Mucosa of descending colon (tissue), 3 donors: ENCODE results near the gene SERAC1. TPM values are rescaled to one million over a fixed set of nuclear protein-coding genes. Genes with fewer than 3 reads are reported as not detected.

Source experiments
- ATAC-seq: fragments of 200-7000 bp; cut with Tn5 transposase; one replicate; pipeline ENCODE4 v1.9.1; 2020; ENCODE audit warnings: mild to moderate bottlenecking, moderate library complexity
- DNase-seq, 3 donors: peaks; one replicate each; pipeline ENCODE4 v3.0.0-alpha.2; 2020
- H3K36me3 ChIP-seq: fragments of 200-600 bp; one replicate; pipeline ENCODE4 v1.8.0; 2021; ENCODE audit warnings: low read depth, mild to moderate bottlenecking
- H3K4me1 ChIP-seq: fragments of 200-600 bp; one replicate; pipeline ENCODE4 v1.8.0; 2021; ENCODE audit warnings: low read depth, mild to moderate bottlenecking
- H3K4me3 ChIP-seq: fragments of 200-600 bp; one replicate; pipeline ENCODE4 v1.8.0; 2021; ENCODE audit warnings: mild to moderate bottlenecking
- H3K9me3 ChIP-seq: fragments of 200-600 bp; one replicate; pipeline ENCODE4 v1.8.0; 2021; ENCODE audit warnings: mild to moderate bottlenecking
- intact Hi-C, 2 donors: fragments of 100-400 bp; cut with DNase I in 1 of 2; cut with micrococcal nuclease in 1 of 2; formaldehyde crosslinking; loops; one replicate each; pipeline versions ENCODE4 v1.11.0 to v1.11.1; 2022; cut with DNase I, micrococcal nuclease
- total RNA-seq, 3 donors: library from RNA; stranded (reverse); fragmentation: NEBNext Ultra II Directional in 2 of 3; extraction: Animal tissue kit (Norgen Biotek cat#: 25700) in 2 of 3; gene quantifications; one replicate each; pipeline versions ENCODE4 v1.2.1 to v1.2.4, GENCODE V29; 2021 to 2023
- TF ChIP-seq, protein P1 (sequence below): fragments of 200-600 bp; IDR thresholded peaks from one replicate; pipeline ENCODE4 v1.8.0; 2022; ENCODE audit warnings: antibody characterized with exemption, mild to moderate bottlenecking
- donor health status: DM: no; HTN: no; CAD: no; lungs with moderate emphysema.
- donor health status: DM: no; HTN: no; CAD: no.
- donor health status: DM: no; HTN: yes; CAD: no.

SERAC1 gene
- total RNA-seq, 3 donors from 2014 or later: 5.8 to 12.2 (median 8.0) TPM

DNA sequence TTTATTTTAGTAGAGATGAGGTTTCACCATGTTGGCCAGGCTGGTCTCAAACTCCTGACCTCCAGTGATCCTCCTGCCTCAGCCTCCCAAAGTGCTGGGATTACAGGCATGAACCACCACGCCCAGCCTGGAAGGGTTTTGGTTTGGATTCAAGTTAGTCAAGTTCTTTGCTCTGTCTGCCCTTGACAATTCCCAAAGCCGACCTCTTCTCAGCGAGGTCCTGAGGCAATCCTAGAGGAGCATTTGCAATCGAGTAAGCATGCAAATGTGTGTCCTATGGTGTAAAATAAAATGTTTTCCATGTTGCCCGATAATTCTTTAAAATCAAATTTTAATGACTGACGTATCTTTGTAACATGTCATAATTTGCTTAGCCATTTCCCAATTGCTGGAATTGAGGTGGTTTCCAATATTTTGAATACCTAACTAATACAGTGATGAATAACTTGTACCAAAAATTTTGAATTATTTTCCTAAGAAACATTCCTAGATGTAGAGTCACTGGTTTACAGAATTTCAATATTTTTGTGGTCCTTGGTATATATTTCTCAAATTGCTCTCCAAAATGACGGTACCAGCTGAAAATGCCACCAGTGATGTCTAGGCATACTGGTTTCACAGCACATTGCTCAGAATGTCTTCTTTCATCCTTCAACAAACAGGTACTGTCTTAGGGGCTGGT lies 38.8 kb upstream of the SERAC1 start:
- intact Hi-C loops: no loop called here
- no peak for DNase-seq

DNA sequence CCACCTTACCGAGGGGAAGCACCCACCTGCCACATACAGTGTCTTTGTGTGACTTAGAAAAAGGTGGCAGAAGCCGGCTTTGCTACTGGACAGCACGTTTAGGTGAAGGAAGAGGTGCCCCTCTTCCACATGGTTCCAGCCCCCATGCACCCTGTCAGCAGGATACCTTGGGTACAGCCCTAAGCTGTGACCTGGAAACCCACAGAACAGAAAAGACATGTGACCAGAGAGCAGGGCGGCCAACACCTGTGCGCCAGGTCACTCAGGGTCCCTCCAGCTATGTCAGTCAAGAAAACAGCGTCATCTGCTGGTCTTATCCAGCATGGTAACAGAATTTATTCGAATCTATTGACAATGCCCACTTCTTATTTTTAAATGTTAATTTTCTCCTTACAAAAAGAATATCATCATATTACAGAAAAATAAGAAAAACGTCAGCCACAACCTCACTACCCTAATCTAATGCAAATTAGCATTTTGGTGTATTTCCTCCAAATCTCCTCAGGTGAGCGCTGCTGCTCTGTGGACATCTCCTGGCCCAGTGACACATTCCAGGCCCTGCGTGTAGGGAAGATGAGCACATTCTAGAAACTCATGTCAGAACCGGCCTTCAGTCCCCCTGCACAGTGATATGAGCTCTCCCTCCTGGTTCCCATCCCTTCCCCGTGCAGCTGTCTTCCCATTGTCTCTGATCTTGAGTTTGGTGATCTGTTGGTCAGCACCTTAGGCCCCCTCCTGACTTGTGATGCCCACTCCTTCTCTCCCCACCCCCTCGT lies 37.3 kb upstream of the SERAC1 start:
- TF ChIP-seq, protein P1, sequence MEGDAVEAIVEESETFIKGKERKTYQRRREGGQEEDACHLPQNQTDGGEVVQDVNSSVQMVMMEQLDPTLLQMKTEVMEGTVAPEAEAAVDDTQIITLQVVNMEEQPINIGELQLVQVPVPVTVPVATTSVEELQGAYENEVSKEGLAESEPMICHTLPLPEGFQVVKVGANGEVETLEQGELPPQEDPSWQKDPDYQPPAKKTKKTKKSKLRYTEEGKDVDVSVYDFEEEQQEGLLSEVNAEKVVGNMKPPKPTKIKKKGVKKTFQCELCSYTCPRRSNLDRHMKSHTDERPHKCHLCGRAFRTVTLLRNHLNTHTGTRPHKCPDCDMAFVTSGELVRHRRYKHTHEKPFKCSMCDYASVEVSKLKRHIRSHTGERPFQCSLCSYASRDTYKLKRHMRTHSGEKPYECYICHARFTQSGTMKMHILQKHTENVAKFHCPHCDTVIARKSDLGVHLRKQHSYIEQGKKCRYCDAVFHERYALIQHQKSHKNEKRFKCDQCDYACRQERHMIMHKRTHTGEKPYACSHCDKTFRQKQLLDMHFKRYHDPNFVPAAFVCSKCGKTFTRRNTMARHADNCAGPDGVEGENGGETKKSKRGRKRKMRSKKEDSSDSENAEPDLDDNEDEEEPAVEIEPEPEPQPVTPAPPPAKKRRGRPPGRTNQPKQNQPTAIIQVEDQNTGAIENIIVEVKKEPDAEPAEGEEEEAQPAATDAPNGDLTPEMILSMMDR: no peak
- peak in 1 of 3 donors; percentile 51 for DNase-seq
- ATAC-seq: peak; percentile 74

More for the DNA sequence above, 38.8 kb upstream of the SERAC1 start:
- H3K36me3 ChIP-seq: no peaks in the 10 kb centered on the region
- no peaks in the 10 kb centered on the region for H3K9me3 ChIP-seq
- H3K4me1 ChIP-seq: no peaks in the 10 kb centered on the region
- no peak for ATAC-seq
- H3K4me3 ChIP-seq: no peak overlapping the region
- TF ChIP-seq, protein P1: no peak

DNA sequence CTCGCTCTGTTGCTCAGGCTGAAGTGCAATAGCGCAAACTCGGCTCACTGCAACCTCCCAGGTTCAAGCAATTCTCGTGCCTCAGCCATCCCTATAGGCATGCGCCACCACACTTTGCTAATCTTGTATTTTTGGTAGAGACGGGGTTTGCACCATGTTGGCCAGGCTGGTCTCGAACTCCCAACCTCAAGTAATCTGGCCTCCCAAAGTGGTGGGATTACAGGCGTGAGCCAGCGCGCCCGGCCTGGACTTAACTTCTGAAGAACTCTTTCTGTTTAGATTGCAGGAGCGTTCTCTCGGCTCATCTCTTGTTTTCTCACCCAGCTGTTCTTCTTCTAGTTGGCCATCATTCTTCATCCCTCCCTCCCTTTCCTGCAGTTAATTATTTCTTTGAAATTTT lies 30.4 kb upstream of the SERAC1 start:
- TF ChIP-seq, protein P1: no peak
- no peaks in the 10 kb centered on the region for H3K36me3 ChIP-seq
- intact Hi-C loops: no loop called here
- H3K4me3 ChIP-seq: no peak overlapping the region
- ATAC-seq (no peak), DNase-seq (no peak)
- H3K4me1 ChIP-seq: no peaks in the 10 kb centered on the region
- H3K9me3 ChIP-seq: no peaks in the 10 kb centered on the region

More for the DNA sequence above, 37.3 kb upstream of the SERAC1 start:
- H3K36me3 ChIP-seq: no peaks in the 10 kb centered on the region
- H3K4me1 ChIP-seq: no peaks in the 10 kb centered on the region
- H3K9me3 ChIP-seq: no peaks in the 10 kb centered on the region
- H3K4me3 ChIP-seq: no peak overlapping the region
- intact Hi-C loops: no loop called here

DNA sequence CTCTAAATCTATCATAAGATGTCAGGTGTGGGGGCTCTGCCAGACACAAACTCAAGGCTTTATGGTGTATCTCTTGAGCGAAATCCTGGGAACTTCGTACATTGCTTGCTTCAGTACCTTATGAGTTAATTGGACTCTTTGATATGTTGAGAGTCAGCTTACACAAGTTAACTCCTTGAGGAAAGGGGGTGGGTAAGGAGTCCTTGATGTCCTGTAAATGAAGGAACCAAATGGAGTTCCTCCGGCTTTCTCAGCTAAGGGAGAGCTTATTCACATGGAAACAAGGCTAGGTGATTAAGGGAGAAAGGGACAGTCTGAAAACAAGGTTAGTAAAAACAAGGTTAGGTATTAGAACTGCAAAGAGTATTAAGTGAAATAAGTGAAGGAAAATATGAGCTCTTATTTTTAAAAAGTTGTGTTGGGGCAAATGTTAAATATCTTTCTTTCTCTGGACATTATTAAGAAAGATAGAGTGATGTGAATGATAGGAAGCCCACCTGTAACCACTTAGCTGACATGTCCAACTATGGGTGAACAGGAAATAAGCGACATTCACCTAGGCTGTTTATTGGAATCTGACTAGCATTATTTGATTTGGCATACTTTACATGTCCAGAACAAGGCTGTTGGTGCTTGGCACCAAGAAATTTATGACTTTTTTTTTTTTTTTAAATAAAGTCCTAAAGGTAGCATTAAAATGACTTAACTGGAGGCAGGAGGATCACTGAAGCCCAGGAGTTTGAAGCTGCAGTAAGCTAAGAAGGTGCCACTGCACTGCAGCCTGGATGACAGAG lies 26.6 kb upstream of the SERAC1 start:
- H3K4me1 ChIP-seq: no peaks in the 10 kb centered on the region
- H3K36me3 ChIP-seq: no peaks in the 10 kb centered on the region
- TF ChIP-seq, protein P1: no peak
- no peak overlapping the region for H3K4me3 ChIP-seq
- intact Hi-C loops: no loop called here
- peak; percentile 53 for ATAC-seq
- DNase-seq: no peak
- H3K9me3 ChIP-seq: no peaks in the 10 kb centered on the region

DNA sequence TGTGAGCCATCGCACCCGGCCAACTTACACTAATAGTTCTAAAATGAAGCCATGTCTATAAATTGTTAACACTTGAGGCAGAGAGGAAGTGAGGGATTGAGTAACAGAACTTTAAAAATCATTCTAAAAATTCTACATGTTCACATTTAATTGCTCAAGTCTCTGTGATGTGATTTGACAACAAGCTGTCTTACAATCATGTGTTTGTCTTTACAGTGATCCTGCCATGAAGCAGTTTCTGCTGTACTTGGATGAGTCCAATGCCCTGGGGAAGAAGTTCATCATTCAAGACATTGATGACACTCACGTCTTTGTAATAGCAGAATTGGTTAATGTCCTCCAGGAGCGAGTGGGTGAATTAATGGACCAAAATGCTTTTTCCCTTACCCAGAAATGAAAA lies 23.7 kb upstream of the SERAC1 start:
- Histone ChIP-seq H3K4me3 (no peak overlapping the region), H3K36me3 (no peaks in the 10 kb centered on the region), H3K9me3 (no peaks in the 10 kb centered on the region), H3K4me1 (no peaks in the 10 kb centered on the region)
- ATAC-seq: no peak
- TF ChIP-seq, protein P1: no peak
- no peak for DNase-seq
- intact Hi-C loops: no loop called here
